Measurements from ENCODE around the gene AMIGO2.

GRCh38 chr12:47094804-47095203 is 15.0 kb upstream of the AMIGO2 start:
- no peak for TF ChIP-seq CTCF (IDR thresholded peaks at IDR 0.05)
- no peak for TF ChIP-seq POLR2A (IDR thresholded peaks at IDR 0.05)
- TF ChIP-seq POLR2AphosphoS5 (IDR thresholded peaks at IDR 0.05), result no peak
- no peak for TF ChIP-seq EP300 (IDR thresholded peaks at IDR 0.05)

All from stomach (tissue), 4 donors.